Measurements from ENCODE around the gene VWA3B.
A peak's percentile ranks its signal among the peaks of the same experiment; 100 is the strongest.

VWA3B gene

DNA sequence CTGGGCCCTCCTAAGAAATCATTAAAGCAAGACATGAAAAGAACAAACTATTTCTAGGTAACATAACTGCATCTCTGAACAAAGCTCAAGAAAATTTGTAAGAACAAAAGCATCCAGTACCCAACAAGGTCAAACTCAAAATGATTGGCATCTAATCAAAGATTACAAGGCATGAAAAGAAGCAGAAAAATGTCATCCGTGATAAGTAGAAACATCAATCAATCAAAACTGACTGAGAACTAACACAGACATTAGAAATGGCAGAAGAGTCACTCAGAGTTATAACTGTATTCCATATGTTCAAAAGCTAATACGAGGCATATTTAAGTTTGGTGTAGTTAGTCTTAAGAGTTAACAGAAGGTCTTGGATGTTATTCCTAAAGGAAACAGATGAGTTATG, 80.9 kb downstream of the VWA3B start:
- DNase-seq (ENCODE audit: low read depth): no peak
- TF ChIP-seq, protein P1, sequence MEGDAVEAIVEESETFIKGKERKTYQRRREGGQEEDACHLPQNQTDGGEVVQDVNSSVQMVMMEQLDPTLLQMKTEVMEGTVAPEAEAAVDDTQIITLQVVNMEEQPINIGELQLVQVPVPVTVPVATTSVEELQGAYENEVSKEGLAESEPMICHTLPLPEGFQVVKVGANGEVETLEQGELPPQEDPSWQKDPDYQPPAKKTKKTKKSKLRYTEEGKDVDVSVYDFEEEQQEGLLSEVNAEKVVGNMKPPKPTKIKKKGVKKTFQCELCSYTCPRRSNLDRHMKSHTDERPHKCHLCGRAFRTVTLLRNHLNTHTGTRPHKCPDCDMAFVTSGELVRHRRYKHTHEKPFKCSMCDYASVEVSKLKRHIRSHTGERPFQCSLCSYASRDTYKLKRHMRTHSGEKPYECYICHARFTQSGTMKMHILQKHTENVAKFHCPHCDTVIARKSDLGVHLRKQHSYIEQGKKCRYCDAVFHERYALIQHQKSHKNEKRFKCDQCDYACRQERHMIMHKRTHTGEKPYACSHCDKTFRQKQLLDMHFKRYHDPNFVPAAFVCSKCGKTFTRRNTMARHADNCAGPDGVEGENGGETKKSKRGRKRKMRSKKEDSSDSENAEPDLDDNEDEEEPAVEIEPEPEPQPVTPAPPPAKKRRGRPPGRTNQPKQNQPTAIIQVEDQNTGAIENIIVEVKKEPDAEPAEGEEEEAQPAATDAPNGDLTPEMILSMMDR (conservative IDR thresholded peaks at IDR 0.05; ENCODE audit: control insufficient read depth, insufficient read depth, low read depth, low read length): no peak
- H3K4me3 ChIP-seq (ENCODE audit: control insufficient read depth, low read depth, low read length): no peak overlapping the region

GRCh38 chr2:98170076-98170475, 83.1 kb downstream of the VWA3B start:
- peak; percentile 3 for DNase-seq (ENCODE audit: low read depth)

GRCh38 chr2:98172150-98172765, 85.3 kb downstream of the VWA3B start:
- TF ChIP-seq, protein P1 (conservative IDR thresholded peaks at IDR 0.05; ENCODE audit: control insufficient read depth, insufficient read depth, low read depth, low read length): no peak
- H3K4me3 ChIP-seq (ENCODE audit: control insufficient read depth, low read depth, low read length): no peak overlapping the region
- no peak for DNase-seq (ENCODE audit: low read depth)

More at GRCh38 chr2:98170076-98170475, 83.1 kb downstream of the VWA3B start:
- H3K4me3 ChIP-seq (ENCODE audit: control insufficient read depth, low read depth, low read length): no peak overlapping the region
- TF ChIP-seq, protein P1 (conservative IDR thresholded peaks at IDR 0.05; ENCODE audit: control insufficient read depth, insufficient read depth, low read depth, low read length): no peak

- TF ChIP-seq, protein P1 (conservative IDR thresholded peaks at IDR 0.05; ENCODE audit: control insufficient read depth, insufficient read depth, low read depth, low read length): no peak
- DNase-seq (ENCODE audit: low read depth): no peak
- no peak overlapping the region for H3K4me3 ChIP-seq (ENCODE audit: control insufficient read depth, low read depth, low read length)
Observed at GRCh38 chr2:98172951-98173350, 86.0 kb downstream of the VWA3B start.

DNA sequence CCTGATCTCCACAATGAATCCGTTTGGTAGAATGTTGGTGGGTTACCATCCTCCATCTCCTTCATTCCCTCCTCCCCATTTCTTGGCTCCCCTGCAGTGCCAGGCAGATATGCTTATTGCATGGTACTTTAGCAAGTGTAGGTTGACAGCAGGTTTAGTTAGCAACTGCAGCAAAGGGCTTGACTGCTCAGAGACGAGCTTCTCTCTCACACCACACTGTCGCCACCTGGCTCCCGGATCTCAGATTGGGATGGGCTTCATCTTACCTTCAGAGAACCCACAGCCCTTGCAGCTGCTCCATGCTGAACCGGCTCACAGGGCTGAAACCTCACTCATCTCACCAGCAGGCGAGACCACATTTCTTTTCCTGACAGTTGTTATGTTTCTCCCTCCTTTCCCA, 88.8 kb downstream of the VWA3B start:
- no peak overlapping the region for H3K4me3 ChIP-seq (ENCODE audit: control insufficient read depth, low read depth, low read length)
- DNase-seq (ENCODE audit: low read depth): no peak
- TF ChIP-seq, protein P1 (conservative IDR thresholded peaks at IDR 0.05; ENCODE audit: control insufficient read depth, insufficient read depth, low read depth, low read length): no peak

GRCh38 chr2:98177286-98177685, 90.3 kb downstream of the VWA3B start:
- no peak for DNase-seq (ENCODE audit: low read depth)
- TF ChIP-seq, protein P1 (conservative IDR thresholded peaks at IDR 0.05; ENCODE audit: control insufficient read depth, insufficient read depth, low read depth, low read length): no peak
- H3K4me3 ChIP-seq (ENCODE audit: control insufficient read depth, low read depth, low read length): no peak overlapping the region

DNA sequence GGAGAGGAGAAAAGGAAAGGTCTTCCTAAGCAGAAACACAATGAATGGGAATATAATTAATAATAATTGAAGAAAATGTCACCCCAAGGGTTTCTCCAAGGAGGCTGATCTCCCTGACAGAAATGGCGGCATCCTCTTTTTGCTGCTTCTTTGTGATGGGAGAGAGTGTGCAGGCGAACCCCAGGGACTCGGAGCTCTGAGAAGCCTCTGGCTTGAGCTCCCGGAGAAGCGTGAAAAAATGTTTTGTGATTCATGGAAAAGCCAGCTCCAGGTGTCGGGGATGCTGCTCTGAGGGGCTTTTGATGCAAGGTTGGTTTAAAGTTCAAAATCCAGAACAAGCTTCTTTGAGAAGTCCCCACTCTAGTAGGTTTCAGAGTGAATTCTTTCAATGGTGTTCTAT, 91.0 kb downstream of the VWA3B start:
- no peak for DNase-seq (ENCODE audit: low read depth)
- TF ChIP-seq, protein P1 (conservative IDR thresholded peaks at IDR 0.05; ENCODE audit: control insufficient read depth, insufficient read depth, low read depth, low read length): no peak
- H3K4me3 ChIP-seq (ENCODE audit: control insufficient read depth, low read depth, low read length): no peak overlapping the region
